Natural killer cell (primary cell): ENCODE results near the gene HDGFL2. TPM values are rescaled to one million over a fixed set of nuclear protein-coding genes. Genes with fewer than 3 reads are reported as not detected.
A peak's percentile ranks its signal among the peaks of the same experiment; 100 is the strongest.
"Not testable (repeated sequence)": the region's sequence is repeated elsewhere in the genome, so short reads cannot be mapped to it uniquely, and the experiment has no call there.

Experiments used
- ATAC-seq, 3 donors: fragments of 150-1000 bp in 2 of 3; fragments of 200-7000 bp in 1 of 3; cut with Tn5 transposase; 1 replicate in 1 of 3; 2 replicates in 2 of 3; pipeline ENCODE4 v1.10.0; 2021; ENCODE audit warnings: mild to moderate bottlenecking in 2 of 3, moderate library complexity in 2 of 3
- DNase-seq, 2 donors: peaks; one replicate each; pipeline versions ENCODE4 v3.0.0 to v3.0.0-alpha.2; 2013 to 2021; ENCODE audit warnings: mixed read lengths in 1 of 2
- H3K27ac ChIP-seq: one replicate; pipeline ENCODE4 v1.5.1; 2013; ENCODE audit warnings: mild to moderate bottlenecking, low read length
- H3K27me3 ChIP-seq: one replicate; pipeline ENCODE4 v1.6.1; 2013; ENCODE audit warnings: low read length; ENCODE audit not compliant: control insufficient read depth, insufficient read depth
- H3K36me3 ChIP-seq: one replicate; pipeline ENCODE4 v1.6.1; 2013; ENCODE audit warnings: low read length; ENCODE audit not compliant: control insufficient read depth, insufficient read depth
- H3K4me1 ChIP-seq: one replicate; pipeline ENCODE4 v1.6.1; 2013; ENCODE audit warnings: low read length; ENCODE audit not compliant: control insufficient read depth, insufficient read depth
- H3K4me3 ChIP-seq: one replicate; pipeline ENCODE4 v1.5.1; 2013; ENCODE audit warnings: low read length
- H3K9me3 ChIP-seq: one replicate; pipeline ENCODE4 v1.6.1; 2013; ENCODE audit warnings: low read length; ENCODE audit not compliant: control insufficient read depth, insufficient read depth
- H3K27ac Mint-ChIP-seq, 2 donors: one replicate each; pipeline ENCODE4 v1.8.0; 2022; ENCODE audit warnings: mild to moderate bottlenecking in 2 of 2, mixed read lengths in 2 of 2, moderate library complexity in 1 of 2
- H3K27me3 Mint-ChIP-seq, 2 donors: one replicate each; pipeline ENCODE4 v1.8.0; 2022; ENCODE audit warnings: low read depth in 2 of 2, mixed read lengths in 2 of 2
- H3K36me3 Mint-ChIP-seq: one replicate; pipeline ENCODE4 v1.8.0; 2022; ENCODE audit warnings: mixed read lengths
- H3K4me1 Mint-ChIP-seq, 2 donors: one replicate each; pipeline ENCODE4 v1.8.0; 2022; ENCODE audit warnings: mixed read lengths in 2 of 2
- H3K4me3 Mint-ChIP-seq: one replicate; pipeline ENCODE4 v1.8.0; 2022; ENCODE audit warnings: mild to moderate bottlenecking, moderate library complexity, mixed read lengths
- H3K9me3 Mint-ChIP-seq, 2 donors: one replicate each; pipeline ENCODE4 v1.8.0; 2022; ENCODE audit warnings: mixed read lengths in 2 of 2
- WGBS: methylation state at CpG from one replicate; pipeline ENCODE4 v1.1.7; 2013; ENCODE audit warnings: missing lambda C conversion rate; ENCODE audit not compliant: insufficient coverage; 5-methylcytosine and 5-hydroxymethylcytosine counted together
- intact Hi-C: fragments of 100-400 bp; cut with micrococcal nuclease; formaldehyde crosslinking; loops from one replicate; pipeline ENCODE4 v1.14.2; 2022
- total RNA-seq, 4 donors: library from RNA; stranded (reverse); fragments of 120-200 nt in 1 of 4; gene quantifications; one replicate each; pipeline versions ENCODE4 v1.2.3 to v1.2.4, GENCODE V29; 2013 to 2022
- TF ChIP-seq, protein P1 (sequence below): fragments of 200-600 bp; IDR thresholded peaks from one replicate; pipeline ENCODE4 v1.8.0; 2022; ENCODE audit warnings: antibody characterized with exemption

Gene HDGFL2
- total RNA-seq, 3 donors from 2014 or later (not counting 1 experiment from before 2014, with no cell fraction given) = 28.7 to 43.6 (median 29.8) TPM

DNA sequence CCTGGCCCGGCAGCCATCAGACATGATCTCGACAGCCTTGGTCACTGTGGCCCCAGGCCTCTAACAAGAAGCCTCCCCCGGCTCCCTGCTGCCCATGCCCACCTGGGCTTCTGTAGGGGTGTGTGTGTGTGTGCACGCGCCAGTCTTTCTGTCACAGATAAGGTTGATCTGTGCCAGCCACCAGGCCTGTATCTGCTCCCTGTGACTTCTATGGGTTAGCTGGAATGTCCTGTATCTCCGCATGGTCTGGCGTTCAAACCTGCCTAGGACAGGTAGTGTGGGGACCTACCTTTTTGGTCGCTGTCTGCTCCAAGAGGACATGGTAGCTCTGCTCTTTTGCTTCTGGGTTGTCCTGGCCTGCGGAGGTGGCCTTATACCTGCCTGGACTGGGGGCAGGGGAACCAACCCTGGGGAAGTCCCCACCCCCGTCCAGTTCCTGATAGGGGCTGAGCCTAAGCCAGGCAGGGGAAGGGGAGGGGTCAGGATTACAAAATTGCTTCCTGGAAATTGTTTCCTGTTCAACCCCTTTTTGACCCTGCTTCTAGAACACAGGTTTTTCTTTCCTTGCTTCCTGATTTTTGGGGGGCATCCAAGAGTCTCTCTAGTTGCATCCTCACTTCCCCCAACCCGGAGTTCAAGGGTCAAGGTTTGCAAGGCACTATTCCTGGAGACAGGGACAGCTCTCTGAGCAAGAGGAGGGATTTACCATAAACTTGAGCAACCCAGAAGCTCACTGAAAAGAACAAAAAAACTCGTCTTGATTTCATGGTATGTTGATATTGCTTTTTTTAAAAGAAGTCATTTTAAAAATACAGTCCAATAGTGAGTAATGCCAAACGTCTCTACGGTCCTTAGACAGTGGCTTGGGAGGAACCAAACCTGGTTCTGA is 67.8 kb downstream of the HDGFL2 start, which contains the start of gene LRG1:
LRG1 (minus strand) TSS at position 344 of the 889 bp plus-strand sequence; CDS start at position 321, 23 bp downstream.
- Mint-ChIP-seq H3K4me3 (peak within 1 kb of the TSS; percentile 21), H3K4me1 (no peaks in the 10 kb centered on the region), H3K27me3 (peaks cover 0 to 8% of the 10 kb centered on the region in 2 donors), H3K36me3 (no peaks in the 10 kb centered on the region), H3K27ac (no peak within 1 kb of the TSS), H3K9me3 (peaks cover 0 to 2% of the 10 kb centered on the region in 2 donors)
- Histone ChIP-seq H3K4me3 (no peak within 1 kb of the TSS), H3K9me3 (peaks cover 5% of the 10 kb centered on the region), H3K4me1 (peaks cover 19% of the 10 kb centered on the region), H3K36me3 (no peaks in the 10 kb centered on the region), H3K27me3 (peaks cover 3% of the 10 kb centered on the region), H3K27ac (no peak within 1 kb of the TSS)
- 58% methylated on average over 14 of the region's 14 CpGs for WGBS
- DNase-seq (no peak), ATAC-seq (peak in 1 of 3 donors; percentile 69)
- intact Hi-C loops = no loop called here
- TF ChIP-seq, protein P1, sequence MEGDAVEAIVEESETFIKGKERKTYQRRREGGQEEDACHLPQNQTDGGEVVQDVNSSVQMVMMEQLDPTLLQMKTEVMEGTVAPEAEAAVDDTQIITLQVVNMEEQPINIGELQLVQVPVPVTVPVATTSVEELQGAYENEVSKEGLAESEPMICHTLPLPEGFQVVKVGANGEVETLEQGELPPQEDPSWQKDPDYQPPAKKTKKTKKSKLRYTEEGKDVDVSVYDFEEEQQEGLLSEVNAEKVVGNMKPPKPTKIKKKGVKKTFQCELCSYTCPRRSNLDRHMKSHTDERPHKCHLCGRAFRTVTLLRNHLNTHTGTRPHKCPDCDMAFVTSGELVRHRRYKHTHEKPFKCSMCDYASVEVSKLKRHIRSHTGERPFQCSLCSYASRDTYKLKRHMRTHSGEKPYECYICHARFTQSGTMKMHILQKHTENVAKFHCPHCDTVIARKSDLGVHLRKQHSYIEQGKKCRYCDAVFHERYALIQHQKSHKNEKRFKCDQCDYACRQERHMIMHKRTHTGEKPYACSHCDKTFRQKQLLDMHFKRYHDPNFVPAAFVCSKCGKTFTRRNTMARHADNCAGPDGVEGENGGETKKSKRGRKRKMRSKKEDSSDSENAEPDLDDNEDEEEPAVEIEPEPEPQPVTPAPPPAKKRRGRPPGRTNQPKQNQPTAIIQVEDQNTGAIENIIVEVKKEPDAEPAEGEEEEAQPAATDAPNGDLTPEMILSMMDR = no peak

DNA sequence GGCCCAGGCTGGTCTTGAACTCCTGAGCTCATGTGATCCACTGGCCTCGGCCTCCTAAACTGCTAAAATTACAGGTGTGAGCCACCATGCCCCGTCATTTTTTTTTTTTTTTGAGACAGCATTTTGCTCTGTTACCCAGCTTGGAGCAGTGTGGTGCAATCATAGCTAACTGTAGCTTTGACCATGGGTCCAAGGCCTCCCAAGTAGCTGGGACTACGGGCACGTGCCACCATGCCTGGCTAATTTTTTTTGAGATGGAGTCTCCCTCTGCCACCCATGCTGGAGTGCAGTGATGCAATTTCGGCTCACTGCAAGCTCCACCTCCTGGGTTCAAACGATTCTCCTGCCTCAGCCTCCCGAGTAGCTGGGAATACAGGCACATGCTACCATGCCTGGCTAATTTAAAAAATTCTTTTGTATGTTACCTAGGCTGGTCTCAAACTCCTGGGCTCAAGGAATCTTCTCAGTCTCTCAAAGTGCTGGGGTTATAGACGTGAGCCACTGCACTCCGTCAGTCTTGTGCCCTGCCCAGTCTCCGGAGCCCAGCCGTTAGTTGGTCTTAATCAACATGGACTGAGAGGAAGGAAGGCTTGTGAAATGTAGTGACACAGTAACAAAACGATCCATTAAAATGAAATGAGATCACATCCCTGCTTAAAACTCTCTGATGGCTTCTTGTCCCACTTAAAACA is 69.2 kb downstream of the HDGFL2 start:
- DNase-seq (no peak), ATAC-seq (no peak)
- Histone ChIP-seq H3K27me3 (peaks cover 3% of the 10 kb centered on the region), H3K9me3 (peaks cover 5% of the 10 kb centered on the region), H3K4me1 (peaks cover 13% of the 10 kb centered on the region), H3K27ac (no peak overlapping the region), H3K4me3 (no peak overlapping the region), H3K36me3 (no peaks in the 10 kb centered on the region)
- H3K9me3 Mint-ChIP-seq = peaks cover 0 to 2% of the 10 kb centered on the region in 2 donors
- no peaks in the 10 kb centered on the region for H3K4me1 Mint-ChIP-seq
- intact Hi-C loops = no loop called here
- TF ChIP-seq, protein P1 = no peak
- H3K4me3 Mint-ChIP-seq = no peak overlapping the region
- H3K27me3 Mint-ChIP-seq = peaks cover 0 to 7% of the 10 kb centered on the region in 2 donors
- 90% methylated on average over 12 of the region's 12 CpGs for WGBS
- H3K36me3 Mint-ChIP-seq = no peaks in the 10 kb centered on the region
- H3K27ac Mint-ChIP-seq = no peak overlapping the region

DNA sequence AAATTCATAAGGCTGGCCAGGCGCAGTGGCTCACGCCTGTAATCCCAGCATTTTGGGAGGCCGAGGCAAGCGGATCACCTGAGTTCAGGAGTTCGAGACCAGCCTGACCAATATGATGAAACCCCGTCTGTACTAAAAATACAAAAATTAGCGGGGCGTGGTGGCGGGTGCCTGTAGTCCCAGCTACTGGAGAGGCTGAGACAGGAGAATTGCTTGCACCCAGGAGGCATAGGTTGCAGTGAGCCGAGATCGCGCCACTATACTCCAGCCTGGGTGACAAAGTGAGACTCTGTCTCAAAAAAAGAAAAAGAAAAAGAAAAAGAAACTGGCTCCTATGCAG is 69.7 kb downstream of the HDGFL2 start:
- H3K27me3 ChIP-seq, H3K27me3 Mint-ChIP-seq, H3K27ac ChIP-seq, H3K9me3 ChIP-seq, H3K9me3 Mint-ChIP-seq, DNase-seq, H3K4me3 Mint-ChIP-seq, H3K36me3 Mint-ChIP-seq, H3K27ac Mint-ChIP-seq, H3K36me3 ChIP-seq, H3K4me3 ChIP-seq, ATAC-seq, H3K4me1 Mint-ChIP-seq, intact Hi-C loops: not testable (repeated sequence)
- H3K4me1 ChIP-seq = peaks cover 13% of the 10 kb centered on the region
- WGBS = 93% methylated on average over 12 of the region's 12 CpGs
